ENCODE data around the gene AFAP1L2. TPM values are rescaled to one million over a fixed set of nuclear protein-coding genes. Genes with fewer than 3 reads are reported as not detected.

AFAP1L2 gene
- polyA plus RNA-seq, 1 experiment = 0.07 TPM

DNA sequence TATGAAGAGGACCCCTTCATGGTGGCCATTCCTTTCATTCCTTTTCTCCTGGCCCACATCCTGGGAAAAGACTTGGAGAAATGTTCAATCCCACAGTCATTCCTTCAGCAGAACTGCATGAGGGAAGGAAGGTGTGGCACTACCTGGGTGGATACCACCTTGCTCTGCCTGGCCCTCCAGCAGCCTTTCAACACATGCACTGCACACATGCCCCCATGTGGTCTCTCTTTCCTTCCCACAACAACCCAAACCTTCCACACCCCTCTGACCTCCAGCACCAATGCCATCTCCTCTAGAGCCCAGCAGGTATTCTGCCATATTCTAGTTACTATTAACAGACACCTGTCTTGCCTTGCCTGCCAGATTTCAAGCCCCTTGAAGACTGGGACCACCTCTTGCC is 40.5 kb upstream of the AFAP1L2 start:
- TF ChIP-seq, protein P1, sequence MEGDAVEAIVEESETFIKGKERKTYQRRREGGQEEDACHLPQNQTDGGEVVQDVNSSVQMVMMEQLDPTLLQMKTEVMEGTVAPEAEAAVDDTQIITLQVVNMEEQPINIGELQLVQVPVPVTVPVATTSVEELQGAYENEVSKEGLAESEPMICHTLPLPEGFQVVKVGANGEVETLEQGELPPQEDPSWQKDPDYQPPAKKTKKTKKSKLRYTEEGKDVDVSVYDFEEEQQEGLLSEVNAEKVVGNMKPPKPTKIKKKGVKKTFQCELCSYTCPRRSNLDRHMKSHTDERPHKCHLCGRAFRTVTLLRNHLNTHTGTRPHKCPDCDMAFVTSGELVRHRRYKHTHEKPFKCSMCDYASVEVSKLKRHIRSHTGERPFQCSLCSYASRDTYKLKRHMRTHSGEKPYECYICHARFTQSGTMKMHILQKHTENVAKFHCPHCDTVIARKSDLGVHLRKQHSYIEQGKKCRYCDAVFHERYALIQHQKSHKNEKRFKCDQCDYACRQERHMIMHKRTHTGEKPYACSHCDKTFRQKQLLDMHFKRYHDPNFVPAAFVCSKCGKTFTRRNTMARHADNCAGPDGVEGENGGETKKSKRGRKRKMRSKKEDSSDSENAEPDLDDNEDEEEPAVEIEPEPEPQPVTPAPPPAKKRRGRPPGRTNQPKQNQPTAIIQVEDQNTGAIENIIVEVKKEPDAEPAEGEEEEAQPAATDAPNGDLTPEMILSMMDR (IDR thresholded peaks at IDR 0.05; ENCODE audit: low read depth, low read length) = no peak
- Histone ChIP-seq H3K27ac (ENCODE audit: low read depth, low read length) (no peak overlapping the region), H3K27me3 (ENCODE audit: control insufficient read depth, insufficient read depth, low read length) (peaks cover 2% of the 10 kb centered on the region), H3K9me3 (ENCODE audit: control insufficient read depth, insufficient read depth, low read length) (no peaks in the 10 kb centered on the region), H3K4me3 (ENCODE audit: low read depth, low read length) (no peak overlapping the region)
- no peak for DNase-seq (ENCODE audit: low read depth, low spot score)
- ChIA-PET POLR2A (no interaction called here), CTCF (no interaction called here)

DNA sequence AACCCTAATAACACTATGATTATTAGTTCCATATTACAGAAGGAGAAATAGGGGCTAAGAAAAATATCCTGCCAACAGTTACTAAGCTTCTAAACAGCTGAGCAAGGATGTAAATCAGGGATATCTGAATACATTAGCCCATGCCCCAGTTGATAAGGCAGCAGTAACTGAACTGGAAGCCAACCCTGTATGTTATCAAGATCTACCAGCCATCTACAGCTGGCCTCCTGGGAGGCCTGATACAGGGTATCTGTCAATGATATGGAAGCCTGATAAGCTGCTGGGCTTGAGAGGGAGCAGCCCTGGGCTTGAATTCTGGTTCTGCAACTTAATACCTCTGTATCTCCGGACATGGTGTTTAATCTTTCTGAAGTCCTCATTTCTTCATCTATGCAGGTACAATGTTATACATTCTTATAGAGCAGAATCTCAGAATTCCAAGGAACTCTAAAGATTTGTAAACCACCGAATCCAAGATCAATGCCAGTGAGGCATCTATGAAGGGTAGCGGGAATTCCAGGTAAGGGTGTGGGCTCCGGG is 37.9 kb upstream of the AFAP1L2 start:
- H3K27ac ChIP-seq (ENCODE audit: low read depth, low read length) = no peak overlapping the region
- no peak for DNase-seq (ENCODE audit: low read depth, low spot score)
- H3K9me3 ChIP-seq (ENCODE audit: control insufficient read depth, insufficient read depth, low read length) = no peaks in the 10 kb centered on the region
- POLR2A ChIA-PET = no interaction called here
- TF ChIP-seq, protein P1 (IDR thresholded peaks at IDR 0.05; ENCODE audit: low read depth, low read length) = no peak
- H3K4me3 ChIP-seq (ENCODE audit: low read depth, low read length) = no peak overlapping the region
- CTCF ChIA-PET = no interaction called here
- H3K27me3 ChIP-seq (ENCODE audit: control insufficient read depth, insufficient read depth, low read length) = peaks cover 2% of the 10 kb centered on the region

DNA sequence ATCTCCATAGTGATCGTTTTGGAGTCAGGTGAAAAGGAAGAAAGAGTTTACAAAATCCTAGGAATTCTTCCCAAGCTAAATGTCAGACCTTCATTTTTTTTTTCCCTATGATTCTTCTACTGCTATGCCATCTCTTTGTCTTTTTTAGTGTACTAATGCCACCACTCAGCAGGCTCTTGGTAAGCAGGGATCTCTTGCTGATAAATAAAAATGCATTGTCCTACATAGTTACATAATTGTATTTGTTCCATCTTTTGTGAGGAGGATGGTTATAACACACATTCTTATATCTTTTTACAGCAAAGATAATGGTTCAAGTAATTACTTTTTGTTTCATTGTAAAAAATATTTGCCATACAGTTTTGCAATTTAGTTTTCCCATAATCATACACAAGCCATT is 36.8 kb upstream of the AFAP1L2 start:
- H3K27me3 ChIP-seq (ENCODE audit: control insufficient read depth, insufficient read depth, low read length) = peaks cover 2% of the 10 kb centered on the region
- H3K27ac ChIP-seq (ENCODE audit: low read depth, low read length) = no peak overlapping the region
- no peak overlapping the region for H3K4me3 ChIP-seq (ENCODE audit: low read depth, low read length)
- POLR2A ChIA-PET = no interaction called here
- CTCF ChIA-PET = interaction anchor here (0.6 kb wide), 1 partner anchor 56 kb away, joined by 3 read pairs; no protein-coding TSS in a partner anchor
- H3K9me3 ChIP-seq (ENCODE audit: control insufficient read depth, insufficient read depth, low read length) = no peaks in the 10 kb centered on the region
- no peak for DNase-seq (ENCODE audit: low read depth, low spot score)
- TF ChIP-seq, protein P1 (IDR thresholded peaks at IDR 0.05; ENCODE audit: low read depth, low read length) = no peak

DNA sequence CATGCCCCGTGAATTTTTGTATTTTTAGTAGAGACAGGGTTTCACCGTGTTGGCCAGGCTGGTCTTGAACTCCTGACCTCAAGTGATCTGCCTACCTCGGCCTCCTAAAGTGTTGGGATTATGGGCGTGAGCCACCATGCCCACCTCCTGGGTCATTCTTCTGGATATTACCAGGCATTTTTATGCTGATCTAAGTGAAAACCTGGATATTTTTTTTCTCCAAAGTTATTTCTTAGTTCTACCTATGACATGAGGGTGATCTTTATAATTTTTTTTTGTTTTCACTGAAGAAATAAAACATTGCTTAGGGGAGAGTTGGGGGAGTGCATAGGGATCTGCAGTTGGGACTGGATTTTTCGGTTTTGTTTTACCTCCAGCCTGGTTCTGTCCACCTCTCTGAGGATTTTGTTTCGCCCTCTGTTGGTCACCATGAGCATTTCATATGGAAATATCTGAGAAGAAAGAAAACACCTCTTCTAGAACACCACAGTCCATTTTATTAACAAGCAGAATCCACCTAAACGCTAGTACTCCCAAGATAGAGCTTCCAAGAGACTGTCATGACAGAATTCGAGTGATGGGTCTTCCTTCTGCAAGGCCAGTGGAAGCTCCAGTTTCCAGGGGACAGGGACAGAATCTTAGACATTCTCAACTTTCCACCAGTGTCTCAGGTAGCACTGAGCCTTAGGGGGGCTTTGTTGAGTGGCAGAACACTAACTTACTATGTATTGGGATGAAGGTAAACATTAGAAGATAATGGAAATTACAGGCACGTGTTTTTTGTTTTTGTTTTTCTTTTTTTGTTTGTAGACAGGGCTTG is 33.4 kb upstream of the AFAP1L2 start:
- TF ChIP-seq, protein P1 (IDR thresholded peaks at IDR 0.05; ENCODE audit: low read depth, low read length) = peak; percentile 57
- CTCF ChIA-PET = interaction anchor here (0.5 to 2.6 kb wide), 7 partner anchors 11 to 401 kb away, joined by 3 to 24 read pairs (median 4); no protein-coding TSS in a partner anchor
- no peak for DNase-seq (ENCODE audit: low read depth, low spot score)
- POLR2A ChIA-PET = no interaction called here
- H3K9me3 ChIP-seq (ENCODE audit: control insufficient read depth, insufficient read depth, low read length) = no peaks in the 10 kb centered on the region
- no peaks in the 10 kb centered on the region for H3K27me3 ChIP-seq (ENCODE audit: control insufficient read depth, insufficient read depth, low read length)
- H3K4me3 ChIP-seq (ENCODE audit: low read depth, low read length) = no peak overlapping the region
- H3K27ac ChIP-seq (ENCODE audit: low read depth, low read length) = no peak overlapping the region

DNA sequence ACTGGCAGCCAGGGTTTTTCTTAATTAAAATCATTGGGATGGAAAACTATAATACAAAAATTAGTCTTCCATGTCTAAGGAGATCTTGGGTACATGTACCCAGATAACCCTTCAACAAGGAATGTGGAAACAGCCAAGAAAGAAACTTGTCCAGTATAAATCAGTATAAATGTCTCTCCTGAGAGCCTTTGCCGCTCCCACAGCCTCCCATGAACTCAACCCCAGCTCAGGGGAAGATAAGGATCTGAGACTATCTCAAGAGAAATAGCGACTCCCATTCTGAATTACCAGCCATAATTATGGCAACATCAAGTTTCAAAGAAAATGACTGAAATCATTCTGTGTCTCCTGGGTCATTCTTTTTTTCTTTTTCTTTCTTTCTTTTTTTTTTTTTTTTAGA is 32.6 kb upstream of the AFAP1L2 start:
- H3K27ac ChIP-seq (ENCODE audit: low read depth, low read length) = no peak overlapping the region
- no peak overlapping the region for H3K4me3 ChIP-seq (ENCODE audit: low read depth, low read length)
- no peak for DNase-seq (ENCODE audit: low read depth, low spot score)
- H3K9me3 ChIP-seq (ENCODE audit: control insufficient read depth, insufficient read depth, low read length) = no peaks in the 10 kb centered on the region
- TF ChIP-seq, protein P1 (IDR thresholded peaks at IDR 0.05; ENCODE audit: low read depth, low read length) = no peak
- ChIA-PET CTCF (interaction anchor here (0.6 to 2.6 kb wide), 4 partner anchors 18 to 133 kb away, joined by 3 to 24 read pairs (median 4); no protein-coding TSS in a partner anchor), POLR2A (no interaction called here)
- no peaks in the 10 kb centered on the region for H3K27me3 ChIP-seq (ENCODE audit: control insufficient read depth, insufficient read depth, low read length)

Measured in AG04450 (cell line).